Activated naive CD8-positive, alpha-beta T cell treated with anti-CD3 and anti-CD28 coated beads, Interleukin-2, amount 50 U/mL, for 24 hours (primary cell): Measurements from ENCODE around the gene MYBPC1.
A peak's percentile ranks its signal among the peaks of the same experiment; 100 is the strongest.
"Not testable (repeated sequence)": the region's sequence is repeated elsewhere in the genome, so short reads cannot be mapped to it uniquely, and the experiment has no call there.

Experiments
- ATAC-seq: fragments of 150-1000 bp; cut with Tn5 transposase; one replicate; pipeline ENCODE4 v1.10.0; 2021
- DNase-seq: peaks from one replicate; pipeline ENCODE4 v3.0.0; 2021
- H3K27ac Mint-ChIP-seq: one replicate; pipeline ENCODE4 v1.8.0; 2021; ENCODE audit warnings: mild to moderate bottlenecking, mixed read lengths
- H3K27me3 Mint-ChIP-seq: one replicate; pipeline ENCODE4 v1.8.0; 2021; ENCODE audit warnings: mixed read lengths
- H3K36me3 Mint-ChIP-seq: one replicate; pipeline ENCODE4 v1.8.0; 2021; ENCODE audit warnings: low read depth, mixed read lengths
- H3K4me1 Mint-ChIP-seq: one replicate; pipeline ENCODE4 v1.8.0; 2021; ENCODE audit warnings: mixed read lengths
- H3K4me3 Mint-ChIP-seq: one replicate; pipeline ENCODE4 v1.8.0; 2021; ENCODE audit warnings: mild to moderate bottlenecking, moderate library complexity, mixed read lengths
- H3K9me3 Mint-ChIP-seq: one replicate; pipeline ENCODE4 v1.8.0; 2021; ENCODE audit warnings: mixed read lengths

The MYBPC1 gene, protein sequence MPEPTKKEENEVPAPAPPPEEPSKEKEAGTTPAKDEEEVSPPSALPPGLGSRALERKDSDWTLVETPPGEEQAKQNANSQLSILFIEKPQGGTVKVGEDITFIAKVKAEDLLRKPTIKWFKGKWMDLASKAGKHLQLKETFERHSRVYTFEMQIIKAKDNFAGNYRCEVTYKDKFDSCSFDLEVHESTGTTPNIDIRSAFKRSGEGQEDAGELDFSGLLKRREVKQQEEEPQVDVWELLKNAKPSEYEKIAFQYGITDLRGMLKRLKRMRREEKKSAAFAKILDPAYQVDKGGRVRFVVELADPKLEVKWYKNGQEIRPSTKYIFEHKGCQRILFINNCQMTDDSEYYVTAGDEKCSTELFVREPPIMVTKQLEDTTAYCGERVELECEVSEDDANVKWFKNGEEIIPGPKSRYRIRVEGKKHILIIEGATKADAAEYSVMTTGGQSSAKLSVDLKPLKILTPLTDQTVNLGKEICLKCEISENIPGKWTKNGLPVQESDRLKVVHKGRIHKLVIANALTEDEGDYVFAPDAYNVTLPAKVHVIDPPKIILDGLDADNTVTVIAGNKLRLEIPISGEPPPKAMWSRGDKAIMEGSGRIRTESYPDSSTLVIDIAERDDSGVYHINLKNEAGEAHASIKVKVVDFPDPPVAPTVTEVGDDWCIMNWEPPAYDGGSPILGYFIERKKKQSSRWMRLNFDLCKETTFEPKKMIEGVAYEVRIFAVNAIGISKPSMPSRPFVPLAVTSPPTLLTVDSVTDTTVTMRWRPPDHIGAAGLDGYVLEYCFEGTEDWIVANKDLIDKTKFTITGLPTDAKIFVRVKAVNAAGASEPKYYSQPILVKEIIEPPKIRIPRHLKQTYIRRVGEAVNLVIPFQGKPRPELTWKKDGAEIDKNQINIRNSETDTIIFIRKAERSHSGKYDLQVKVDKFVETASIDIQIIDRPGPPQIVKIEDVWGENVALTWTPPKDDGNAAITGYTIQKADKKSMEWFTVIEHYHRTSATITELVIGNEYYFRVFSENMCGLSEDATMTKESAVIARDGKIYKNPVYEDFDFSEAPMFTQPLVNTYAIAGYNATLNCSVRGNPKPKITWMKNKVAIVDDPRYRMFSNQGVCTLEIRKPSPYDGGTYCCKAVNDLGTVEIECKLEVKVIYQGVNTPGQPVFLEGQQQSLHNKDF

DNA sequence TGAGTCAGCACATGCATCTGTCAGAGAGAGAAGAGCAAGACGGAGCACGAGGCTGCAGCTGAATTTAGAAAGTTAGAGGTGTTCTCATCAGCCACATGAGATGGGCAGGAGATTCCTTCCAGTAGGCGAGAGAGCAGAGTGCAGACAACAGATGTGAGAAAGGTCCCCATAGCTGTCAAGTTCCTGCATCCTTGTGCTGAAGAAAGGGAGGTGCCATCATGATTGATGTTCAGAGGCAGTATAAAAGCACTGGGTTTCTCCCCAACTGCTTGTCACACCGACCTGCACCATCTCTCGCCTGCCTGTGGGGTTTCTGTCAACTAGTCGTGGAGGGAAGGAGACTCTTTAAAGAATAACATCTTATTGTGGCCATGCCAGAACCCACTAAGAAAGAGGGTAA is at the start of gene MYBPC1:
TSS of gene MYBPC1 (plus strand) at position 272 of the 400 bp plus-strand sequence. CDS start at position 372, 100 bp downstream.
- H3K4me3 Mint-ChIP-seq = no peak within 1 kb of the TSS
- ATAC-seq = no peak

DNA sequence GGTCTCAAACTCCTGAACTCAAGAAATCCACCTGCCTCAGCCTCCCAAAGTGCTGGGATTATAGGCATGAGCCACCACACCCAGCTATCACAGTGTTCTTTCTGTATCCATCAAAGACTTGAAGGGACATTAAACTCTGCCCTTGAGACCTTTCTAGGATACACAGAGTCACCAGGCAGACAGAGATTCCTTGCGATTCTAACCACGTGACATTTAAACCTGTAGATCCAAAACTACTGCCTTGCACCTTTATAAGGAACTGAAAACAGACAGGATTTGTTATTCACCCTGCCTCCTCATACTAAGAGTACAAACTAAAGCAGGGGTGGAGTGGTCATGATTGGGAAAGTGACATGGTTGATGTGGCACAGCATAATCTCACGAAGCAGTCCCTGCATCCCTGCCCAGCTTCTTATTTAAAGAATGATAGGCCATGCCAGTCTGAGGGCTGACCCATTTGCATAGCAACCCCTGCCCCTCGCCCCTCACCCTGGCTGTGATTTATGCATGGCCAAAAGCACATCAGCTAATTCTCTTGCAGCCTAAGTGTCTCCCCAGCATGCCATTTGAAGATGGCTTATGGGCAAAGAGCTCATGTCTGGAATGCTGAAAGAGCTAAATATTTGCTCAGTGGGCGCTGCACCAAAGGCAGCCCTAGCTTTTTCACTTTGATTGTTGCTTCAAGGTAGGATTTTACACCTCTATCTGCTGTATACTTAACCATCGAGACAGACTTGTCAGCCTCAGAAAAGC is 43.2 kb upstream of the MYBPC1 start:
- H3K36me3 Mint-ChIP-seq = no peaks in the 10 kb centered on the region
- no peaks in the 10 kb centered on the region for H3K9me3 Mint-ChIP-seq
- H3K27ac Mint-ChIP-seq = no peak overlapping the region
- no peak for DNase-seq
- H3K27me3 Mint-ChIP-seq = peaks cover 23% of the 10 kb centered on the region
- no peak for ATAC-seq
- H3K4me1 Mint-ChIP-seq = no peaks in the 10 kb centered on the region
- H3K4me3 Mint-ChIP-seq = no peak overlapping the region

More for the DNA sequence above, at the start of gene MYBPC1:
- Mint-ChIP-seq H3K9me3 (no peaks in the 10 kb centered on the region), H3K4me1 (no peaks in the 10 kb centered on the region), H3K36me3 (no peaks in the 10 kb centered on the region), H3K27me3 (no peaks in the 10 kb centered on the region), H3K27ac (no peak within 1 kb of the TSS)
- no peak for DNase-seq

DNA sequence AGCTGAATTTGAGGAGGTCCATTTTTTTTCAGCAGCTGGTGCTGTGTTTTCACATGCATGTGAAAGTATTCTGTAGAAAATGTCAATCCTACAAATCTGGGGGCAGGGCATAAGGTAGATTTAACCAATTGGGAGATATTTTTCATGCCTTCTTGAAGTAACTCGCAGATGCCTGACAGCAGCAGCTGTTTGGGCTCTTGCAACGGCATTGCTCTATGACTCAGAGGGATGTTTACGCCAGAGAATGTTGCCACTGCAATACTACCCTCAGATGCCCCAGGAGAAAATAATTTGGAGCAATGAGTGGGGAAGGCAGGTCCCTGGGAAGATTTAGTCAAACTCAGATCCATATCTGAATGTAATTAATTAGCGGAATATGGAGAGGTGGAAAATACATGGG is 42.5 kb upstream of the MYBPC1 start:
- Mint-ChIP-seq H3K27ac (no peak overlapping the region), H3K4me1 (no peaks in the 10 kb centered on the region), H3K4me3 (no peak overlapping the region), H3K27me3 (peaks cover 23% of the 10 kb centered on the region), H3K36me3 (no peaks in the 10 kb centered on the region), H3K9me3 (no peaks in the 10 kb centered on the region)
- DNase-seq = no peak
- ATAC-seq = no peak

DNA sequence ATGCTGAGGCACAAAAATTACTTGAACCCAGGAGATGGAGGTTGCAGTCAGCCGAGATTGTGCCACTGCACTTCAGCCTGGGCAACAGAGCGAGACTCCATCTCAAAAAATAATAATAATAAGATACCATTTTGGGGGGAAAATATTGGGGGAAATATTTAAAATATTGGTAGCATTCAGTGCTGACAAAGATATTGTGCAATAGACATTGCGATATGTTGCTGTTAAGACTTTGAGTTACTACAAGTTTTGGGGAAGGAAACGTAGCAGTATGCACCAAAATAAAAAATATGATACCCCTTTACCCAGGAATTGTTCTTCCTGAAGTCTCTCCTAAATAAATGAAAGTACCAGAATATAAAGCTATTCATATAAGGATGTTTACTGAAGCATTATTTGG is 37.7 kb upstream of the MYBPC1 start:
- Mint-ChIP-seq H3K27me3 (peaks cover 21% of the 10 kb centered on the region), H3K36me3 (no peaks in the 10 kb centered on the region), H3K4me3 (no peak overlapping the region), H3K27ac (no peak overlapping the region), H3K9me3 (peaks cover 3% of the 10 kb centered on the region), H3K4me1 (no peaks in the 10 kb centered on the region)
- DNase-seq (no peak), ATAC-seq (no peak)

DNA sequence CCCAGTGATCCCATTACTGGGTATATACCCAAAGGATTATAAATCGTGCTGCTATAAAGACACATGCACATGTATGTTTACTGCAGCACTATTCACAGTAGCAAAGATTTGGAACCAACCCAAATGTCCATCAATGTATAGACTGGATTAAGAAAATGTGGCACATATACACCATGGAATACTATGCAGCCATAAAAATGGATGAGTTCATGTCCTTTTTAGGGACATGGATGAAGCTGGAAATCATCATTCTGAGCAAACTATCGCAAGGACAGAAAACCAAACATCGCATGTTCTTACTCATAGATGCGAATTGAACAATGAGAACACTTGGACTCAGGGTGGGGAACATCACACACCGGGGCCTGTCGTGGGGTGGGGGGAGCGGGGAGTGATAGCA is 36.0 kb upstream of the MYBPC1 start:
- DNase-seq, H3K4me3 Mint-ChIP-seq, ATAC-seq, H3K4me1 Mint-ChIP-seq, H3K36me3 Mint-ChIP-seq, H3K9me3 Mint-ChIP-seq, H3K27ac Mint-ChIP-seq: not testable (repeated sequence)
- H3K27me3 Mint-ChIP-seq = peaks cover 23% of the 10 kb centered on the region

DNA sequence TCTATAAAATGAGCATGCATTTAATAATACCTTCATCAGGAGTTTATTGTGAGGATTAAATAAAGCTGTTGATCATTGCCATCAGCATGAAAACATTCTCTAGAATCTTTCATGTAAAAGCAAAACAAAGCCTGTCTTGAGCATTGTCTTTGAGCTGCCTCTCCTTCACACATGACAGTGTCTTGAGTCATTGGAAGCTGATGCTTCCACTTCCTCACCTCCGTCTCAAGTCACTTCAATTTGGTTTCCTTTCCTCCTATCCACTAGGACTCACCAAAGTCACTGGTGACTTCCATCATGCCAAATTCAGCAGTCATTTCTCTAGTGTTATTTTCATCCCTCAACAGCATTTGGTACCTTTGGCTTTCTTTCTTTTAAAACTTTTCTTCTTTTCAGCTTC is 31.6 kb upstream of the MYBPC1 start:
- peaks cover 14% of the 10 kb centered on the region for H3K9me3 Mint-ChIP-seq
- H3K36me3 Mint-ChIP-seq = peaks cover 6% of the 10 kb centered on the region
- peaks cover 18% of the 10 kb centered on the region for H3K4me1 Mint-ChIP-seq
- DNase-seq (no peak), ATAC-seq (no peak)
- no peak overlapping the region for H3K4me3 Mint-ChIP-seq
- H3K27me3 Mint-ChIP-seq = peaks cover 14% of the 10 kb centered on the region
- H3K27ac Mint-ChIP-seq = no peak overlapping the region

DNA sequence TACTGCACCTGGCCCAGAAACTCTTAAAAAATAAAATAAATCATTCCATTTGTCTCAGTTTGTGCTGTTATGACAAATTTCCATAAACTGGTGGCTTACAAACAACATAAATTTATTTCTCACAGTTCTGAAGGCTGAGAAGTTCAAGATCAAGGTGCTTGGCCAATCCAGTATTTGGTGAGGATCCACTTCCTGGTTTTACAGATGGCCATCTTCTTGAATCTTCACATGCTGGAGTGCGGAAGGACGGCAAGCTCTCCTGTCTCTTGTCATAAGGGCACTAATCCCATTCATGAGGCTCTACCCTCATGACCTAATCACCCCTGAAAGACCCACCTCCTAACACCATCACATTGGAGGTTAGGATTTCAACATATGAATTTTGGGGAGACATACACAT is 29.9 kb upstream of the MYBPC1 start:
- no peak overlapping the region for H3K27ac Mint-ChIP-seq
- H3K36me3 Mint-ChIP-seq = peaks cover 6% of the 10 kb centered on the region
- DNase-seq (no peak), ATAC-seq (no peak)
- H3K27me3 Mint-ChIP-seq = peaks cover 18% of the 10 kb centered on the region
- H3K4me1 Mint-ChIP-seq = peaks cover 18% of the 10 kb centered on the region
- no peak overlapping the region for H3K4me3 Mint-ChIP-seq
- peaks cover 11% of the 10 kb centered on the region for H3K9me3 Mint-ChIP-seq

DNA sequence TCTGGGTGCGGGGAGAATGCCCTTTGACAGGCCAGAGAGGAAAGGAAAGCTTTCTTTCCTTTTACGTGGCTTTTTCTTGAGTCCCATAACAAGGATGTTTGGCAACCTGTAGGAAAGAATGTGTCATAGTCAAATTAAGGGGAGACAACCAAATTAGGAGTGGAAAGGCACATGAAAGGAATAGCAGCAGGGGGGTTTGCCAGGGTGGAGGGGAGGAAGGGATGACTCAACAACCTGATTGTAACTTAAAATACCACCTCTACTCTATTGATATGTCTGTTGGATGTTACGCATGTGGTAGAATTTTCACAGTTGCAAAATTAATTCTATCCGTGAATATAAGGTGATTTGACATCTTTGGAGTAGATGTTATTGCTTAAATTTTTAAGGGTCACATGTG is 28.5 kb upstream of the MYBPC1 start:
- peak; percentile 87 for ATAC-seq
- Mint-ChIP-seq H3K27ac (peak overlapping the region; percentile 79), H3K9me3 (peaks cover 11% of the 10 kb centered on the region), H3K36me3 (peaks cover 6% of the 10 kb centered on the region), H3K27me3 (peaks cover 18% of the 10 kb centered on the region), H3K4me1 (peaks cover 21% of the 10 kb centered on the region), H3K4me3 (peak overlapping the region; percentile 10)
- peak; percentile 40 for DNase-seq

DNA sequence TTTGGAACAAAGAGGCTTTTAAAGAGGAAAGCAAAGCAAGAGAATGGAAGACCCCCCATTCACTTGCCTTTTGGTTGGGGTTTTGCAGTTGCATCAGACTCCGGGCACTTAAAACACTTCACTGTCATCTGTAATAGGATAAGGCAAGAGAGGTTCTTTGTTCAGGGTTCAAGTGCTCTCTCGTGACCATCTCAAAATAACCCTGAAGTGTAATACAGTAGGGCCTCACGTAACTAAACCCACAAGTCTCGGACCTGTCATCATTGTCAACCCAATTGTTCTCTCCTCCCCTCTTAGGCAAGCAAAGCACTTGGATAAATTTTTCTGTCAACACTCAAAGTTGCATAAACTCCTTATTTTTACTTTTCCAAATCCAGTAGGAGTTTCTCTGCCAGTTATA is 26.9 kb upstream of the MYBPC1 start:
- H3K27me3 Mint-ChIP-seq = peaks cover 18% of the 10 kb centered on the region
- DNase-seq (no peak), ATAC-seq (no peak)
- no peak overlapping the region for H3K4me3 Mint-ChIP-seq
- no peak overlapping the region for H3K27ac Mint-ChIP-seq
- H3K36me3 Mint-ChIP-seq = peaks cover 6% of the 10 kb centered on the region
- H3K4me1 Mint-ChIP-seq = peaks cover 21% of the 10 kb centered on the region
- H3K9me3 Mint-ChIP-seq = peaks cover 11% of the 10 kb centered on the region

DNA sequence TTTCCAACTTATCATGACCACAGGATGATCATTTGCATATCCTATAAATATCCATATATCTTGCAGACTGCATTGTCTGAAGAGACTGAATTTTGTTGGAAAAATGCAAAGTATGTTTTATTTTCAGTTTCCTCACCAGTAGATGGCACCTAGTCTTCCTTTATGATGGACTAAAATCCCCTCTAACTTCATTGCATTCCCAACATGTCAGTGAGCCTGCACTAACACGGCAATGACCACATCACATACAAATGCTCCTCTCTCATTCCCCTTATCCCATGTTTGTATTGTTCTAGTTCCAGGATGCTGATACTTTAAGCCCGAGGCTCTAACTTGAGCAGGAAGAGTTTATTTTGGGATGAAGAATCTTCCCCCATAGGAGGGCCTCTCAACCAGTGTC is 24.7 kb upstream of the MYBPC1 start:
- no peak overlapping the region for H3K27ac Mint-ChIP-seq
- peaks cover 6% of the 10 kb centered on the region for H3K36me3 Mint-ChIP-seq
- no peak for DNase-seq
- peaks cover 9% of the 10 kb centered on the region for H3K27me3 Mint-ChIP-seq
- peaks cover 19% of the 10 kb centered on the region for H3K4me1 Mint-ChIP-seq
- no peak overlapping the region for H3K4me3 Mint-ChIP-seq
- H3K9me3 Mint-ChIP-seq = peaks cover 9% of the 10 kb centered on the region
- no peak for ATAC-seq

DNA sequence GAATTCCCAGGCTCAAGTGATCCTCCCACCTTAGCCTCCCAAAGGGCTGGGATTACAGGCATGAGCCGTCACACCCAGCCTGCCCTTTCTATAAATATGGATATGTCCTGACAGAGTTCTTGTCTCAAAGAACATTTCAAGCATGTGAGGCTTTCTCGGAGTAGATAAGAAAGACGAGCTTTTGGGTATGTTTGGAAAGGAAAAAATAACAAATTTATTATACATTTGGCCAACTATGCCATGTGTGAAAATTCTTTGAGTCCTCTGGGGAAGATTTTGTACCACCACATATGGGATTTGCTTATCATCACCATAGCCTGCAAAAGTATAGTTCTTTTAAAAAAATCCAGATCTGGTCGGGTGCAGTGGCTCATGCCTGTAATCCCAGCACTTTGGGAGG is 23.7 kb upstream of the MYBPC1 start:
- ATAC-seq = no peak

DNA sequence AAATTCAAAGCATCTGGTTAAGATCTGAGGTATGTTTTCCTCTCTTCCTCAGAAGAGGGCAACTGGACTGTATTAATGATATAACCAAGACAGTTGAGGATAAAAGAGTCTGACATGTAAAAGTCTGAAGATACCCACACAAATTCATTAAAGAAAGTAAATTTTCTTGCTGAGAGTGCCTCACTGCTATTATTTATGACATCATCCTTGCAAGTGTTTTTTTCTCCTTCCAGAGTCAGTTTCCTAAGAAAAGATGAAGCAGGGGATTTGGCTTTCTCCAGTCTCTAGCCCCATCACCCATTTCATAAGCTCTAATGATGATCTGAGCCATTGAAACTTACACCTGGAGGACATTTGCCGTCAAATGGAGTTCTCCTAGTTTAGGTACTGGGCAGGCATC is 21.0 kb upstream of the MYBPC1 start:
- Mint-ChIP-seq H3K9me3 (no peaks in the 10 kb centered on the region), H3K36me3 (no peaks in the 10 kb centered on the region), H3K4me3 (no peak overlapping the region), H3K27me3 (peaks cover 6% of the 10 kb centered on the region), H3K4me1 (peaks cover 3% of the 10 kb centered on the region), H3K27ac (no peak overlapping the region)
- ATAC-seq (no peak), DNase-seq (no peak)

More for the DNA sequence above, 23.7 kb upstream of the MYBPC1 start:
- DNase-seq = no peak
- H3K27me3 Mint-ChIP-seq = peaks cover 9% of the 10 kb centered on the region
- peaks cover 15% of the 10 kb centered on the region for H3K4me1 Mint-ChIP-seq
- H3K36me3 Mint-ChIP-seq = peaks cover 4% of the 10 kb centered on the region
- peaks cover 2% of the 10 kb centered on the region for H3K9me3 Mint-ChIP-seq
- no peak overlapping the region for H3K4me3 Mint-ChIP-seq
- H3K27ac Mint-ChIP-seq = no peak overlapping the region

DNA sequence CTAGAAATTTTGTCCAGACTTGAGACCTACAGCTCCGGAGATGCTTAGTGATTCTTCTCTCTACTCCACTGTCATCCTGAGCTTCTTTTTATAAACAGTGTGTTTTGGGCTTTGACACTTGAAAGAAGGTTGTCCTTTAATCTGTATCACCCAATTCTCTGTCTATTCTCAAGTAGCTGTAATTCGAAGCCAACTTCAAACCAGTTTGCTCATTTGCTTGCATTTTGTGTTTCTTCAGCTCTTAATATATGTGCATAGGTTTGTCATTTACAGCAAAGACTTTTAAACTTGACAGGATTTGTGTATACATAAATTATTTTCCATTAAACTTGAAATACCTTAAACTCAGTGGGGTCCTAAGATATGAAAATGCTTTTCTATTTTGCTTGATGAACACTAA is 16.4 kb upstream of the MYBPC1 start:
- no peak for ATAC-seq
- Mint-ChIP-seq H3K4me1 (no peaks in the 10 kb centered on the region), H3K36me3 (no peaks in the 10 kb centered on the region), H3K27ac (no peak overlapping the region), H3K27me3 (peaks cover 18% of the 10 kb centered on the region), H3K4me3 (no peak overlapping the region), H3K9me3 (no peaks in the 10 kb centered on the region)
- no peak for DNase-seq

DNA sequence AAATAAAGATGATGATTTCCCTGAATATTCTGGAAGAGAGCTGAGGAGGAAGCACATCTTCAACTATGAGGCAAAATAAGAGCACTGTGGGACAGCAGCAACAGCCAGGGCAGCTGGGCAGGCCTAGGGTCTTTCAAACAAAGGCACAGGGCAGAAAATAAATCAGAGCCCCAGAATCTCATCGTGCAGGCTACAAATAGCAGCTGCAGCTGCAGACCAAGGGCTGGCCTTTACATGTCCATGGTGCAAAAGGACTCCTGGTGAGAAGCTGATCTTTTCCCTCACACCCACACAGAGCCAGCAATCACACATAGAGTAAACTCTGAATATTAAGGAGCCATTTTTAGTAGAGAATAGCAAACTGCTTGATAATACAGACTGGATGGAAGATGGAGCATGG is 13.6 kb upstream of the MYBPC1 start:
- no peaks in the 10 kb centered on the region for H3K9me3 Mint-ChIP-seq
- no peaks in the 10 kb centered on the region for H3K4me1 Mint-ChIP-seq
- ATAC-seq (no peak), DNase-seq (no peak)
- no peak overlapping the region for H3K27ac Mint-ChIP-seq
- H3K36me3 Mint-ChIP-seq = no peaks in the 10 kb centered on the region
- H3K4me3 Mint-ChIP-seq = no peak overlapping the region
- H3K27me3 Mint-ChIP-seq = peaks cover 16% of the 10 kb centered on the region
